Astrocyte of the spinal cord (primary cell): Measurements from ENCODE around the gene SLC9B2.

Experiments
- DNase-seq: peaks from one replicate; pipeline ENCODE4 v3.0.0; 2011; ENCODE audit warnings: low read depth, low spot score
- H3K4me3 ChIP-seq: 2 replicates; pipeline ENCODE4 v1.5.1; 2011; ENCODE audit warnings: low read depth, mild to moderate bottlenecking, low read length, moderate library complexity
- in situ Hi-C: cut with HindIII; loops from 2 replicates; pipeline ENCODE4 v1.10.0; 2017; ENCODE audit warnings: low sequenced_read_pairs
- TF ChIP-seq, protein P1 (sequence below): IDR thresholded peaks from 2 replicates; pipeline ENCODE4 v1.5.1; 2012; ENCODE audit warnings: low read depth, mild to moderate bottlenecking, low read length, inconsistent platforms

The SLC9B2 gene

DNA sequence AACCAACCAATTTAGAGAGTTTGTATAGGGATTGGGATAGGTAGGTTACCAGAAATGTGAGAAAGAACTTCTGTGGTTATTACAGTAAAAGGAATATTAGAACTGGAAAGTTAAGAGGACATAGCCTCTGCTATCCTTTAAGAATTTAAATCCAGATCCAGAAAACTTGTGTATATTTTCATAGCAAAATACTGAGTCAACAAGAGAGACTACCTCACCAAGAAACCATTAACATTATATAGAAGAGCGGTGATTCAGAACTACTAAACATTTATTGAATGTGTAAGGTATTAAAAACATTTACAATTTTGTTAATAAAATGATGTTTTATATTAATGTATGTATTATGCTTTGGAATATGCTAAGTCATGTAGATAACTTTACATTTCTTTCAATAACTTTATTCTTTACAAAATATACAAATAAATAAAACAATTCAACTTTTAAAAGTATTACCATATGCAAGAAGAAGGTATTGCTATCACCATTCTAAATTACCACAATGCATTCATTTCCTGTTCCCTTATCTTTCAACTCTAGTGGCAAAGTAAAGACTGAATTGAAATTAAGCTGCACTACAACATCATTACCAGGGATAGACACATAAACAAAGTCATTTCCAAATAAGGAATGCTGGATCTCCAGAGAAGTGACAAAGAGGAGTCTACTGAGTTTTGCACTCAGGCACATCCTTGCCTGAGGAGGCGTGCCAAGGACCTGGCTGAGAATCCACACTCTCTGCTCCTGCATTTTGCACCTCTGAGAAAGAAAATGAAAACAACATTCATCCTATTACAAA lies 29.2 kb upstream of the SLC9B2 start:
- in situ Hi-C loops, result no loop called here
- DNase-seq, result peak; percentile 29
- no peak overlapping the region for H3K4me3 ChIP-seq
- TF ChIP-seq, protein P1, sequence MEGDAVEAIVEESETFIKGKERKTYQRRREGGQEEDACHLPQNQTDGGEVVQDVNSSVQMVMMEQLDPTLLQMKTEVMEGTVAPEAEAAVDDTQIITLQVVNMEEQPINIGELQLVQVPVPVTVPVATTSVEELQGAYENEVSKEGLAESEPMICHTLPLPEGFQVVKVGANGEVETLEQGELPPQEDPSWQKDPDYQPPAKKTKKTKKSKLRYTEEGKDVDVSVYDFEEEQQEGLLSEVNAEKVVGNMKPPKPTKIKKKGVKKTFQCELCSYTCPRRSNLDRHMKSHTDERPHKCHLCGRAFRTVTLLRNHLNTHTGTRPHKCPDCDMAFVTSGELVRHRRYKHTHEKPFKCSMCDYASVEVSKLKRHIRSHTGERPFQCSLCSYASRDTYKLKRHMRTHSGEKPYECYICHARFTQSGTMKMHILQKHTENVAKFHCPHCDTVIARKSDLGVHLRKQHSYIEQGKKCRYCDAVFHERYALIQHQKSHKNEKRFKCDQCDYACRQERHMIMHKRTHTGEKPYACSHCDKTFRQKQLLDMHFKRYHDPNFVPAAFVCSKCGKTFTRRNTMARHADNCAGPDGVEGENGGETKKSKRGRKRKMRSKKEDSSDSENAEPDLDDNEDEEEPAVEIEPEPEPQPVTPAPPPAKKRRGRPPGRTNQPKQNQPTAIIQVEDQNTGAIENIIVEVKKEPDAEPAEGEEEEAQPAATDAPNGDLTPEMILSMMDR, result no peak

- no peak for DNase-seq
- in situ Hi-C loops, result no loop called here
- H3K4me3 ChIP-seq, result no peak overlapping the region
- TF ChIP-seq, protein P1, result no peak
These were observed 28.3 kb upstream of the SLC9B2 start for GRCh38 chr4:103104886-103105285.

DNA sequence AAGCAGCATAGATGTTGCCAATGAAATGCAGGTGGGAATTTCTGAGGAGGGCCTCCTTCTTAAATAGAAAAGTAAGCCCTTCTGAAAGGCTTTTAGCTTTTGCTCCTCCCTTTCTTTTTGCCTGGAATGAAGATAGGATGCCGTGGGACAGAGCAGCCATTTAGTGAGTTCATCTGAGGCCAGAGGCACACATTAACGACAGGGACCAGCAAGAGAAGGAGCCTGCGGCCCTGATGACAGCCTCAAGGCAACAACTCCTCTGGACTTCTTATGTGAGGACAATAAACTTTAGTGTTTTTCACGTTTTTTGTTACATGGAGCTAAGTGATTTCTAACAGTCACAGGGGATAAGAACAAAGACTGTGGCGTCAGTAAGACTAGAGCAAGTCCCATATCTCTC lies 24.1 kb upstream of the SLC9B2 start:
- TF ChIP-seq, protein P1, result no peak
- in situ Hi-C loops, result no loop called here
- no peak overlapping the region for H3K4me3 ChIP-seq
- DNase-seq, result no peak

- DNase-seq, result peak; percentile 96
- in situ Hi-C loops, result no loop called here
- peak within 1 kb of the TSS; percentile 59 for H3K4me3 ChIP-seq
- TF ChIP-seq, protein P1, result peak; percentile 60
These were observed 23.3 kb upstream of the SLC9B2 start, which contains the start of gene BDH2 for GRCh38 chr4:103099691-103100392. Gene BDH2, minus strand, starts transcription at chr4:103099834. Its CDS starts 3,580 bp downstream, at chr4:103096254.

DNA sequence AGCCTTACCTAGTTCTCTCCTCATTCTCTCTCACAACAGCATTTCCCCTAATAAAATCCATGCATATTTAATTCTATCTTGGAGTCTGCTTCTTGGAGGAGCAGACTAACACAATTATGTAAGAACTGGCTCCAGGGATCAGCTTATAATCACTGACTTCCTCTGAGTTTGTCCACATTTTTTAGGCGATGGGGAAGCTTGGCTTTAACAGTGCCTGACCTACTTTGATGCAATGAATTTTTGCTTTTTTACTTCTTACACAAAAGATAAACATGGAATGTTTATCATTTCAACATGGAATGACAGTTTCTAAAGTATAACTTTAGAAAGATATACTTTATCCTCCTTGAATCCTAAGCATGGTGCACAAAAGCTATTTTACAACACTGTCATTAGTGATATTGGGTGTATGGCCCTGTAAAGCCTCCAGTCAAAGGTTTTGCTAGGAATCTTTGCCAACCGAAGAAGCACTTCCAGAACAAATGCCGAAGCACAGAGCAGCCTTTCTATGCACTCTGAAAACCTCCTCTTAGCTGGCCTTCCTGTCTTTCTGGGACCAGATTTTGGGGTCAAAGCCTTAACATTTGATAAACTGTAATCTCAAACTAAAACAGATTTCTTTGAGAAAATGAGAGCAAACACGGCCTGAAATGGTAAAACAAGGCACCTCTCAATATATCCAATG lies 22.3 kb upstream of the SLC9B2 start:
- no peak for DNase-seq
- peak overlapping the region; percentile 59 for H3K4me3 ChIP-seq
- in situ Hi-C loops, result no loop called here
- TF ChIP-seq, protein P1, result no peak

- DNase-seq, result no peak
- TF ChIP-seq, protein P1, result no peak
- peak overlapping the region; percentile 59 for H3K4me3 ChIP-seq
- in situ Hi-C loops, result no loop called here
These were observed 21.8 kb upstream of the SLC9B2 start for GRCh38 chr4:103098341-103098740.
